Effector memory CD4-positive, alpha-beta T cell (primary cell): ENCODE data around the gene DGKI.

Experiments
- DNase-seq, 3 donors: peaks; one replicate each; pipeline ENCODE4 v3.0.0-alpha.2; 2020
- H3K27ac ChIP-seq: 2 replicates; pipeline ENCODE4 v1.7.0; 2013; ENCODE audit warnings: mild to moderate bottlenecking, low read length, moderate library complexity; ENCODE audit not compliant: insufficient read depth, poor library complexity, severe bottlenecking
- H3K27me3 ChIP-seq: replicated peaks from 2 replicates; pipeline ENCODE4 v1.7.0; 2013; ENCODE audit warnings: mild to moderate bottlenecking, low read length; ENCODE audit not compliant: insufficient read depth, control insufficient read depth, poor library complexity, severe bottlenecking
- H3K36me3 ChIP-seq: 2 replicates; pipeline ENCODE4 v1.7.0; 2013; ENCODE audit warnings: mild to moderate bottlenecking, low read length, moderate library complexity; ENCODE audit not compliant: control insufficient read depth, insufficient read depth
- H3K4me1 ChIP-seq: 2 replicates; pipeline ENCODE4 v1.7.0; 2013; ENCODE audit warnings: low read length, mild to moderate bottlenecking; ENCODE audit not compliant: control insufficient read depth, insufficient read depth, poor library complexity, severe bottlenecking
- H3K4me3 ChIP-seq: 2 replicates; pipeline ENCODE4 v1.7.0; 2013; ENCODE audit warnings: low read length, low read depth, mild to moderate bottlenecking; ENCODE audit not compliant: insufficient read depth, poor library complexity, severe bottlenecking
- H3K9me3 ChIP-seq: 2 replicates; pipeline ENCODE4 v1.7.0; 2013; ENCODE audit warnings: mild to moderate bottlenecking, low read length, moderate library complexity; ENCODE audit not compliant: control insufficient read depth

Gene DGKI

DNA sequence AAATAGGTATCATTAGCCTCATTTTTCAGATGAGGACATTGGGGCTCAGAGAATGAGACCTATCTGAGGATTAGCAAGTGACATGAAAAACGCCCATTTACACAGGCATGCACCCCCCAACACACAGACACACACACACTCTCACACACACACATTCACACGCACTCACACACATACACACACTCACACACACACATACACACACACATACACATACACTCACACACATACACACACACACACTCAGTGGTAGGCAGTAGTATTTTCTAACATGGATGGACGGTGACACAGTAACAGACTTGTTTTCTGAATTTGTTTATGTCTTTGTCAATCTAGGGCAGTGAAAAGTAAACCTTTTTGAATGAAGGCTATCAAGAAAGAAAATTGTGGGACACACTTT lies 21.3 kb downstream of the DGKI start:
- no peak overlapping the region for H3K27ac ChIP-seq
- DNase-seq = no peak
- no peaks in the 10 kb centered on the region for H3K36me3 ChIP-seq
- no peaks in the 10 kb centered on the region for H3K27me3 ChIP-seq
- no peaks in the 10 kb centered on the region for H3K4me1 ChIP-seq
- H3K4me3 ChIP-seq = no peak overlapping the region
- no peaks in the 10 kb centered on the region for H3K9me3 ChIP-seq

GRCh38 chr7:137820677-137821420 lies 25.9 kb downstream of the DGKI start:
- no peak overlapping the region for H3K4me3 ChIP-seq
- no peaks in the 10 kb centered on the region for H3K36me3 ChIP-seq
- no peak for DNase-seq
- no peaks in the 10 kb centered on the region for H3K27me3 ChIP-seq
- no peak overlapping the region for H3K27ac ChIP-seq
- H3K4me1 ChIP-seq = no peaks in the 10 kb centered on the region
- H3K9me3 ChIP-seq = no peaks in the 10 kb centered on the region

DNA sequence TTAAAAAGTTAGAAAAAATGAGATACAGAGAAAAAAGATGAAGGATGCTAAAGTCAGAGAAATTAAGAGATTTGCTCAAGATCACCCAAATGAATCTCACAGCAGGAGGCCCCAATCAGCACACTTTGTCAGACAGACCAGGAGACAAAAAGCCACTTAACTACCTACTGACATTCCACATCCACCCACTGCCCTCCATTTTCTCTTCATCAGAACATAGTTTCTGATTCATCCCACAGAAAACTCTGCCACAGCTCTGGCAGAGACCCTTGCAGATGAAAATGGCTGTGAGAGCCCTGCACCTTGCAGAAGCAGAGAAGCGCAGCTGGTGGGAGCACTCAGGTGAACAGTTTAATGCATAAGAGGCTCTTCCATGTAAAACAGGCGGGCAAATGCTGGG lies 26.6 kb downstream of the DGKI start:
- H3K36me3 ChIP-seq = no peaks in the 10 kb centered on the region
- DNase-seq = no peak
- no peaks in the 10 kb centered on the region for H3K9me3 ChIP-seq
- no peak overlapping the region for H3K4me3 ChIP-seq
- H3K4me1 ChIP-seq = no peaks in the 10 kb centered on the region
- no peaks in the 10 kb centered on the region for H3K27me3 ChIP-seq
- no peak overlapping the region for H3K27ac ChIP-seq

DNA sequence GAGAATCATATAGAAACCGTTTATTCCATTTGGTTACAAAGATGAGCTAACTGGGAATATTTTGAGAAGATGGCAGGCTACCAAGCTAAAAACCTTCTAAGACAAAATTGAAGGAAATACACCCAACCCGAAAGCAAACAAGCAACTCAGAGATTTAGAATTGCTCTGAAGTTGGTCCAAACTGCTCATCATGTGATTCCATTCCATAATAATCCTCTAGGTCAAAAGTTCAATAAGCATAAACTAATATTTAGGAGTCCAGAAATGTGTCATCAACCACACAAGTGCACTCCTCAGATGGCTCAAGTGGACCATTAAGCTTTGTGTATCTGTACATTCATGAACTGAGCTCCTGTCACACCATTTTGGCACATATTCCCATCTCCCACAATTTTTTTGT lies 28.7 kb downstream of the DGKI start:
- Histone ChIP-seq H3K36me3 (no peaks in the 10 kb centered on the region), H3K4me1 (no peaks in the 10 kb centered on the region), H3K27ac (no peak overlapping the region), H3K27me3 (no peaks in the 10 kb centered on the region), H3K9me3 (no peaks in the 10 kb centered on the region), H3K4me3 (no peak overlapping the region)
- DNase-seq = no peak

- Histone ChIP-seq H3K27me3 (no peaks in the 10 kb centered on the region), H3K36me3 (no peaks in the 10 kb centered on the region), H3K4me1 (no peaks in the 10 kb centered on the region), H3K27ac (no peak overlapping the region), H3K4me3 (no peak overlapping the region), H3K9me3 (no peaks in the 10 kb centered on the region)
- DNase-seq = no peak
Measured at GRCh38 chr7:137816696-137817320, 30.0 kb downstream of the DGKI start.

GRCh38 chr7:137813541-137813940 lies 33.2 kb downstream of the DGKI start:
- H3K4me3 ChIP-seq = no peak overlapping the region
- no peaks in the 10 kb centered on the region for H3K9me3 ChIP-seq
- H3K36me3 ChIP-seq = no peaks in the 10 kb centered on the region
- H3K27ac ChIP-seq = no peak overlapping the region
- DNase-seq = no peak
- H3K4me1 ChIP-seq = no peaks in the 10 kb centered on the region
- no peaks in the 10 kb centered on the region for H3K27me3 ChIP-seq

DNA sequence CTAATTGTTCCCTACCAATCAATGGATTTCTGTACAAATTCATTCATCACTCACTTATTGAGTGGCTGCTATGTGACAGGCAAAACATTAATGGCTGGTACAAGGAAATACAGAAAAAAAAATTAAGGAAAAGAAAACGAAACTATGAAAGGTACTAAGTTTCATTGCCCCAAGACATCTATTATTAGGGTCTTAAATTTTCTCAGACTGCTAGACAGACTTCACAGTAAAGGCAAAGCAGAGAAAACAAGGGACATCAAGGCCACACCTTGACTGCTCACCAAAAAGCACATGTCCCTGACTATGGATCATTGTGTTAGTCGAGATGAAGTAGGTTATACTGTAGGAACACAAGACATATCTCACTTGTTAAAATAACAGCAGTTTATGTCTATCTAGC lies 36.5 kb downstream of the DGKI start:
- H3K9me3 ChIP-seq = no peaks in the 10 kb centered on the region
- no peak overlapping the region for H3K27ac ChIP-seq
- no peaks in the 10 kb centered on the region for H3K36me3 ChIP-seq
- H3K4me1 ChIP-seq = no peaks in the 10 kb centered on the region
- no peak for DNase-seq
- H3K27me3 ChIP-seq = no peaks in the 10 kb centered on the region
- no peak overlapping the region for H3K4me3 ChIP-seq

DNA sequence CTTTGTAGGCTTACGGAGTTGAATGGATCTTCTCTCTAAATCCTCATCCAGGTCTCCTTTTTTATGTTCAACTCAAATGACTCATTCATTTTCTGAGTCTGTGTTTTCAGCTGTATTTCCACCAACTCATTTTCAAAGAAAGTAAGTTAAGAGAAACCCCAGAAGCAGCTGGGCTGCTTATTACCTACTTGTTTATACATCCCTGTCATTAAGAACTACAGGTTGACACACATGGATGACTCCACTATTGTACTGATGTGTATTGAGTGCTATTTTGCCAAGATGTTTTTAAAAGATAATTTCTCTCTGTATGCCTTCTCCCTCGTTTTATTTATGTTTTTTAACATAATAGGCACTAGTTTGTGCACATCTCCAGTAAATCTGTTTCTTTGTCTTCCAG lies 41.9 kb downstream of the DGKI start:
- H3K4me3 ChIP-seq = no peak overlapping the region
- H3K27me3 ChIP-seq = no peaks in the 10 kb centered on the region
- no peak overlapping the region for H3K27ac ChIP-seq
- H3K36me3 ChIP-seq = no peaks in the 10 kb centered on the region
- no peaks in the 10 kb centered on the region for H3K9me3 ChIP-seq
- DNase-seq = no peak
- no peaks in the 10 kb centered on the region for H3K4me1 ChIP-seq

DNA sequence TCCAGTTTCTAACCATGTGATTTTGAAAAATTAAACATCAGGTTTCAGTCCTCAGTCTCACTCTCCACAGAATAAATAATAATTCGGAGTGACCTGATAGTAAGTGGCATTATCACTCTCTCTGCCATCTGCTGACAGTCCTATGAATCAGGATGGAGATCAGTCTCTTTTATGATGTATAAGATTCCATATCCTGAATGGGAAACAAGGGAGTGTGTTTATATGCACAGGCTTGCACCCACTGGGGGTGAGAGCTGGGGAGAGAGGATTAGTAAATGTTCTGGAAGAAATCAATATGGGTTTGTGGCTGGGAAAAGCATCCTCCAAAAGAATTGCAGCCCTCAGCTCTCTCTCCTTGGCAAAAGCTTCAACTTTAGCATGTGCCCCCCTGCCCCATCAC lies 45.3 kb downstream of the DGKI start:
- no peak overlapping the region for H3K4me3 ChIP-seq

GRCh38 chr7:137801003-137801402 lies 45.8 kb downstream of the DGKI start:
- Histone ChIP-seq H3K27me3 (no peaks in the 10 kb centered on the region), H3K27ac (no peak overlapping the region), H3K4me1 (no peaks in the 10 kb centered on the region), H3K9me3 (no peaks in the 10 kb centered on the region), H3K36me3 (no peaks in the 10 kb centered on the region), H3K4me3 (no peak overlapping the region)
- DNase-seq = no peak

More for the DNA sequence above, 45.3 kb downstream of the DGKI start:
- Histone ChIP-seq H3K27me3 (no peaks in the 10 kb centered on the region), H3K27ac (no peak overlapping the region), H3K4me1 (no peaks in the 10 kb centered on the region), H3K36me3 (no peaks in the 10 kb centered on the region), H3K9me3 (no peaks in the 10 kb centered on the region)
- DNase-seq = no peak
